ENCODE data around the gene SPAG17. TPM values are rescaled to one million over a fixed set of nuclear protein-coding genes. Genes with fewer than 3 reads are reported as not detected.

The SPAG17 gene
- total RNA-seq, 2 experiments from 2014 or later: not detected

GRCh38 chr1:118007391-118007790 is 177.6 kb downstream of the SPAG17 start:
- no peaks in the 10 kb centered on the region for H3K36me3 Mint-ChIP-seq
- H3K27me3 Mint-ChIP-seq: peaks cover 9% of the 10 kb centered on the region
- POLR2A ChIA-PET: no interaction called here
- no peak for ATAC-seq (ENCODE audit: low read depth)
- no peak overlapping the region for H3K27ac Mint-ChIP-seq
- DNase-seq: no peak
- H3K4me1 Mint-ChIP-seq: no peaks in the 10 kb centered on the region
- H3K9me3 Mint-ChIP-seq: no peaks in the 10 kb centered on the region
- H3K4me3 Mint-ChIP-seq: no peak overlapping the region

- Mint-ChIP-seq H3K27ac (no peak overlapping the region), H3K27me3 (peaks cover 15% of the 10 kb centered on the region), H3K36me3 (no peaks in the 10 kb centered on the region), H3K9me3 (peaks cover 7% of the 10 kb centered on the region), H3K4me1 (no peaks in the 10 kb centered on the region), H3K4me3 (no peak overlapping the region)
- POLR2A ChIA-PET: no interaction called here
- no peak for ATAC-seq (ENCODE audit: low read depth)
- no peak for DNase-seq
Observed at GRCh38 chr1:118004312-118004711, 180.7 kb downstream of the SPAG17 start.

GRCh38 chr1:117985973-117986372 is 199.1 kb downstream of the SPAG17 start:
- ATAC-seq (ENCODE audit: low read depth): no peak
- H3K27ac Mint-ChIP-seq: no peak overlapping the region
- H3K27me3 Mint-ChIP-seq: peaks cover 2% of the 10 kb centered on the region
- no peak overlapping the region for H3K4me3 Mint-ChIP-seq
- H3K36me3 Mint-ChIP-seq: no peaks in the 10 kb centered on the region
- H3K4me1 Mint-ChIP-seq: no peaks in the 10 kb centered on the region
- DNase-seq: no peak
- no peaks in the 10 kb centered on the region for H3K9me3 Mint-ChIP-seq
- POLR2A ChIA-PET: no interaction called here

GRCh38 chr1:117985239-117985638 is 199.8 kb downstream of the SPAG17 start:
- H3K27ac Mint-ChIP-seq: no peak overlapping the region

DNA sequence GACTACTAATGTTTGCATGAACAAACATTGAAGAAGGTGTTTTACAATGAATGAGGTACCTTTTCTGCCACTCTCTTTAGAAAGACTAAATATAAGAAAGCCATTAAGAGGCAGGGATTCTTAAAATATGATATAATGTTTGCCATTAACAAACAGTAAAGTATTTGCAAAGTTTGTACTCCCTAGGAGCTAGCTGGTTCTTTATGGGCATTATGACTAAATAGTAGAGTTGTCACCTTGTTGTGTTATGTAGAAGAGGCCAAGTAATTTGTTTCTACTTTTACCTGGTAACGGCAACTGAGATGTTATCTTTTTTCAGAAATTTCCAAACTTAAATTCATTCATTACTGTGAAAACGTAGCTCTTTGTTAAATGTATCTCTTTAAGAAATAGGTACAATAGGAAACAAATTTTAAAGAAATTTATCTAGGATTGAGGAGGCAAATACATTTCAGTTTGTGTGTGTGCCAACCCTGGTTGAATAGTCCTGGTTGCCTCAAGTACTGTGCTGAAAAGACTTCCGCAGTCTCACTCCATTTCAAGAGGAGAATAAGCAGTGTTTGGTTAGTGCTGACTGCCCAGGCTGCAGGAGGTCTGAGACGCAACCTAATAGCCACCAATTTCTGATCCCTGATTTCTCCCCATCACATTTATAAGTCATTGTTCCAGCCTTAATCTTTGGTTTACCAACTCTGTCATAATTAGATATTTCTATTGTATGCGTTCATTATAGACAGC is 203.4 kb downstream of the SPAG17 start:
- H3K27ac Mint-ChIP-seq: no peak overlapping the region
- H3K27me3 Mint-ChIP-seq: no peaks in the 10 kb centered on the region
- POLR2A ChIA-PET: no interaction called here
- ATAC-seq (ENCODE audit: low read depth): no peak
- H3K9me3 Mint-ChIP-seq: no peaks in the 10 kb centered on the region
- no peak overlapping the region for H3K4me3 Mint-ChIP-seq
- no peak for DNase-seq
- H3K36me3 Mint-ChIP-seq: no peaks in the 10 kb centered on the region
- no peaks in the 10 kb centered on the region for H3K4me1 Mint-ChIP-seq

More at GRCh38 chr1:117985239-117985638, 199.8 kb downstream of the SPAG17 start:
- no peaks in the 10 kb centered on the region for H3K9me3 Mint-ChIP-seq
- no peaks in the 10 kb centered on the region for H3K4me1 Mint-ChIP-seq
- H3K27me3 Mint-ChIP-seq: peaks cover 2% of the 10 kb centered on the region
- DNase-seq: no peak
- no peak for ATAC-seq (ENCODE audit: low read depth)
- POLR2A ChIA-PET: no interaction called here
- H3K4me3 Mint-ChIP-seq: no peak overlapping the region
- no peaks in the 10 kb centered on the region for H3K36me3 Mint-ChIP-seq

DNA sequence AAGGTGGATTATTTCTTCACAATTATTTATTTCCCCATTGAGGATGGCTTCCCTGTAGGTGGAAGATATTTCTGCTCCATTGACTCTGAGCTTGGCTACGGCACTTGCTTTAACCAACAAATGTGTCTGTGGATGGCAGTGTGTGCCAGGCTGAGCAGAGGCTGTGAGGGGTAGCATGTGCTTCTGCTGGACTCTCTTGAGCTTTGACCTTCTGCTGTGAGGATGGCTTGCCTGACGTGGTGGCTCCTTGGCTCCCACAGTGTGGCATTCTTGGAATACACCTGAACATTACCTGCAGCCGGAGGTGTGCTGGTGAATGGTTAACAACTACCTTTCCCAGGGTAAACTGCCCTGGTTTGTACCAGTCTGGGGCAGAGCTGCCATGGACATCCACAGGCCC is 208.6 kb downstream of the SPAG17 start:
- Mint-ChIP-seq H3K27me3 (peaks cover 6% of the 10 kb centered on the region), H3K36me3 (no peaks in the 10 kb centered on the region), H3K9me3 (no peaks in the 10 kb centered on the region), H3K27ac (no peak overlapping the region), H3K4me3 (no peak overlapping the region), H3K4me1 (no peaks in the 10 kb centered on the region)
- ATAC-seq (ENCODE audit: low read depth) (no peak), DNase-seq (no peak)
- POLR2A ChIA-PET: no interaction called here

DNA sequence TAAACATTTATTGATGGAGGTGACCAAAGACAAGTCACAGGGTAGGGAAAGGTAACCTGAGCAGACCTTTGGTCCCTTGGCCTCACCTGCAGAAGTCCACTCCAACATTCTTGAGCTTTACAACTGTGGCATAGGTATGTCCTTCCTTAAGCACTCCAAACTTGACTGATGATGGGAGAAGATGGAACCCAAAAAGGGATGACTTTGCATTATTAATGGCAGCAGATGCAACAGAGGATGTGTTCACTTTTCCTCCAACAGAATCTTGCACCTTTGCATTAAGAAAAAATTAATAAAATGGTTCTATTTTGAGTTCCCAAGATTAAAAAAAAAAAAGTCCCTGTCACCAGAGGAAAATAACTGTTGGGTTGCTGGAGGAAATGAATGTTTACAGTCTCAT is 213.3 kb downstream of the SPAG17 start:
- peaks cover 6% of the 10 kb centered on the region for H3K27me3 Mint-ChIP-seq
- H3K4me1 Mint-ChIP-seq: no peaks in the 10 kb centered on the region
- H3K36me3 Mint-ChIP-seq: no peaks in the 10 kb centered on the region
- H3K27ac Mint-ChIP-seq: no peak overlapping the region
- no peaks in the 10 kb centered on the region for H3K9me3 Mint-ChIP-seq
- H3K4me3 Mint-ChIP-seq: no peak overlapping the region
- POLR2A ChIA-PET: no interaction called here
- no peak for ATAC-seq (ENCODE audit: low read depth)
- no peak for DNase-seq

GRCh38 chr1:117970252-117970651 is 214.8 kb downstream of the SPAG17 start:
- POLR2A ChIA-PET: no interaction called here
- Mint-ChIP-seq H3K9me3 (no peaks in the 10 kb centered on the region), H3K36me3 (no peaks in the 10 kb centered on the region), H3K4me1 (no peaks in the 10 kb centered on the region), H3K27me3 (peaks cover 6% of the 10 kb centered on the region), H3K4me3 (no peak overlapping the region), H3K27ac (no peak overlapping the region)
- DNase-seq (no peak), ATAC-seq (ENCODE audit: low read depth) (no peak)

DNA sequence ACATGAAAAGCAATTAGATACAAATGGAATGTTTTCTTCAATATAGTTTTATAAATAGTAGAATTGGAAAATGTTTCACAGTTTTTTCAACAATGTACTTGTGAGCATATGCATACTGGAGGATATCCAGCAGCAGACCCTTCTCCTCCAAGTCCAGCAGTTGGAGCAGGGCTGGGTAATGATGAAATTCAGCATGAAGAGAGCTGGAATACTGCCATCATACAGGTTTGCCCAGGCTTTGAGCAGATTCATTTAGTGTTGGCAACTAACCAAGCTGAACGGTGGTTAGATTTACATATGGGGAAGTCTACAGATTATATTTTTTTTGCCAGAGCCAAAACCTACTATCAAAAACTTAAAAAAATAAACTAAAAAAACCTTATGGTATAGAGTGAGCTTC is 217.1 kb downstream of the SPAG17 start:
- DNase-seq (no peak), ATAC-seq (ENCODE audit: low read depth) (no peak)
- no peaks in the 10 kb centered on the region for H3K4me1 Mint-ChIP-seq
- no peaks in the 10 kb centered on the region for H3K9me3 Mint-ChIP-seq
- peaks cover 2% of the 10 kb centered on the region for H3K36me3 Mint-ChIP-seq
- no peak overlapping the region for H3K4me3 Mint-ChIP-seq
- no peak overlapping the region for H3K27ac Mint-ChIP-seq
- peaks cover 2% of the 10 kb centered on the region for H3K27me3 Mint-ChIP-seq
- POLR2A ChIA-PET: no interaction called here

DNA sequence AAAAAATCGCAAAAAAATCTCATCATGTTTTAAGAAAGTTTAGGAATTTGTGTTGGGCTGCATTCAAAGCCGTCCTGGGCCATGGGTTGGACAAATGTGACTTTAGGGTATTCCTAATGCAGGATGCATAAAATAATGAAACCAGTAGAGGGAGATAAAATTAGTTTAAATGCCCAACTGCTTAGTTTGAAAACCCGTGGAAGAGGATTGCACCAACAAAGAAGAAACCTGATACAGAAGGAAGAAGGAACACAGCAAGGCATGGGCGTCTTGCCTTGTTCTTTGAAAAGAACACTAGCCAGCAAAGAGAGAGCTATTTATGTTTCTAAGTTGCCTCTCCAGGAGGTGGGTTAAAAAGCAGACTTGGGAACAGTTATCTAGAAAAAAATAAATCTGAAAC is 217.6 kb downstream of the SPAG17 start:
- ATAC-seq (ENCODE audit: low read depth) (no peak), DNase-seq (no peak)
- POLR2A ChIA-PET: no interaction called here
- Mint-ChIP-seq H3K4me1 (no peaks in the 10 kb centered on the region), H3K36me3 (peaks cover 2% of the 10 kb centered on the region), H3K27me3 (no peaks in the 10 kb centered on the region), H3K27ac (no peak overlapping the region), H3K4me3 (no peak overlapping the region), H3K9me3 (no peaks in the 10 kb centered on the region)

GRCh38 chr1:117964290-117965038 is 220.6 kb downstream of the SPAG17 start:
- Mint-ChIP-seq H3K27ac (no peak overlapping the region), H3K4me3 (no peak overlapping the region)
- no peak for ATAC-seq (ENCODE audit: low read depth)

GRCh38 chr1:117959364-117959763 is 225.7 kb downstream of the SPAG17 start:
- POLR2A ChIA-PET: no interaction called here
- Mint-ChIP-seq H3K36me3 (peaks cover 8% of the 10 kb centered on the region), H3K4me1 (no peaks in the 10 kb centered on the region), H3K27ac (no peak overlapping the region), H3K4me3 (no peak overlapping the region), H3K27me3 (no peaks in the 10 kb centered on the region), H3K9me3 (no peaks in the 10 kb centered on the region)
- DNase-seq (no peak), ATAC-seq (ENCODE audit: low read depth) (no peak)

More at GRCh38 chr1:117964290-117965038, 220.6 kb downstream of the SPAG17 start:
- no peaks in the 10 kb centered on the region for H3K4me1 Mint-ChIP-seq
- H3K27me3 Mint-ChIP-seq: no peaks in the 10 kb centered on the region
- H3K9me3 Mint-ChIP-seq: no peaks in the 10 kb centered on the region
- no peak for DNase-seq
- H3K36me3 Mint-ChIP-seq: peaks cover 2% of the 10 kb centered on the region
- POLR2A ChIA-PET: no interaction called here

GRCh38 chr1:117952386-117952785 is 232.6 kb downstream of the SPAG17 start:
- DNase-seq: no peak
- no peak for ATAC-seq (ENCODE audit: low read depth)
- H3K27ac Mint-ChIP-seq: no peak overlapping the region
- H3K4me1 Mint-ChIP-seq: no peaks in the 10 kb centered on the region
- H3K9me3 Mint-ChIP-seq: no peaks in the 10 kb centered on the region
- no peaks in the 10 kb centered on the region for H3K27me3 Mint-ChIP-seq
- POLR2A ChIA-PET: no interaction called here
- peaks cover 21% of the 10 kb centered on the region for H3K36me3 Mint-ChIP-seq
- no peak overlapping the region for H3K4me3 Mint-ChIP-seq

GRCh38 chr1:117942293-117942692 is 242.7 kb downstream of the SPAG17 start:
- H3K9me3 Mint-ChIP-seq: no peaks in the 10 kb centered on the region
- H3K36me3 Mint-ChIP-seq: peaks cover 35% of the 10 kb centered on the region
- no peaks in the 10 kb centered on the region for H3K4me1 Mint-ChIP-seq
- H3K4me3 Mint-ChIP-seq: no peak overlapping the region
- H3K27me3 Mint-ChIP-seq: no peaks in the 10 kb centered on the region
- no peak overlapping the region for H3K27ac Mint-ChIP-seq
- ATAC-seq (ENCODE audit: low read depth): no peak
- POLR2A ChIA-PET: no interaction called here
- no peak for DNase-seq
